MCF 10A (cell line): ENCODE measurements around the gene SLC7A7. TPM values are rescaled to one million over a fixed set of nuclear protein-coding genes. Genes with fewer than 3 reads are reported as not detected.

ENCODE experiments used
- BruUV-seq: library from RNA; stranded (reverse); fragments of 400-500 nt; replicated peaks from 2 replicates; lab custom pipeline; 2021; lab: Mats Ljungman, UMichigan
- CTCF ChIA-PET: fragments of 300-600 bp; sonication (Branson Sonifier 250); formaldehyde crosslinking; extraction: SDS; loops from one replicate; lab custom pipeline; 2021; ENCODE audit warnings: antibody characterized with exemption, inconsistent platforms; lab: Yijun Ruan, JAX
- POLR2A ChIA-PET: fragments of 300-600, 350-650 bp; sonication (Branson Sonifier 250); formaldehyde crosslinking; extraction: SDS; loops from one replicate; lab custom pipeline; 2020; ENCODE audit warnings: antibody characterized with exemption, inconsistent platforms; lab: Yijun Ruan, JAX
- DNase-seq: peaks from one replicate; pipeline ENCODE4 v3.0.0-alpha.2; 2018; ENCODE audit not compliant: unreplicated experiment
- H3K27ac Mint-ChIP-seq: one replicate; pipeline ENCODE4 v1.8.0; 2022; ENCODE audit warnings: mild to moderate bottlenecking, low read depth, mixed read lengths; ENCODE audit not compliant: unreplicated experiment
- H3K27me3 Mint-ChIP-seq: one replicate; pipeline ENCODE4 v1.8.0; 2022; ENCODE audit warnings: mixed read lengths; ENCODE audit not compliant: insufficient read depth, unreplicated experiment
- H3K36me3 Mint-ChIP-seq: one replicate; pipeline ENCODE4 v1.8.0; 2022; ENCODE audit warnings: mild to moderate bottlenecking, moderate library complexity, mixed read lengths; ENCODE audit not compliant: insufficient read depth, unreplicated experiment
- H3K4me1 Mint-ChIP-seq: one replicate; pipeline ENCODE4 v1.8.0; 2022; ENCODE audit warnings: mixed read lengths; ENCODE audit not compliant: insufficient read depth, unreplicated experiment
- H3K4me3 Mint-ChIP-seq: one replicate; pipeline ENCODE4 v1.8.0; 2022; ENCODE audit warnings: mild to moderate bottlenecking, moderate library complexity, mixed read lengths; ENCODE audit not compliant: unreplicated experiment
- H3K9me3 Mint-ChIP-seq: one replicate; pipeline ENCODE4 v1.8.0; 2022; ENCODE audit warnings: mixed read lengths; ENCODE audit not compliant: unreplicated experiment
- intact Hi-C: fragments of 100-400 bp; cut with micrococcal nuclease; formaldehyde crosslinking; loops from 2 replicates; pipeline ENCODE4 v1.14.1; 2022
- total RNA-seq: library from RNA; stranded (reverse); gene quantifications from 2 replicates; pipeline ENCODE4 v1.2.3, GENCODE V29; 2022
- TF ChIP-seq, protein P1 (sequence below): fragments of 200-600 bp; IDR thresholded peaks from one replicate; pipeline ENCODE4 v1.8.0; 2022; ENCODE audit warnings: antibody characterized with exemption, mild to moderate bottlenecking; ENCODE audit not compliant: unreplicated experiment

SLC7A7 gene
- total RNA-seq, 1 experiment from 2014 or later: 0.98 TPM

DNA sequence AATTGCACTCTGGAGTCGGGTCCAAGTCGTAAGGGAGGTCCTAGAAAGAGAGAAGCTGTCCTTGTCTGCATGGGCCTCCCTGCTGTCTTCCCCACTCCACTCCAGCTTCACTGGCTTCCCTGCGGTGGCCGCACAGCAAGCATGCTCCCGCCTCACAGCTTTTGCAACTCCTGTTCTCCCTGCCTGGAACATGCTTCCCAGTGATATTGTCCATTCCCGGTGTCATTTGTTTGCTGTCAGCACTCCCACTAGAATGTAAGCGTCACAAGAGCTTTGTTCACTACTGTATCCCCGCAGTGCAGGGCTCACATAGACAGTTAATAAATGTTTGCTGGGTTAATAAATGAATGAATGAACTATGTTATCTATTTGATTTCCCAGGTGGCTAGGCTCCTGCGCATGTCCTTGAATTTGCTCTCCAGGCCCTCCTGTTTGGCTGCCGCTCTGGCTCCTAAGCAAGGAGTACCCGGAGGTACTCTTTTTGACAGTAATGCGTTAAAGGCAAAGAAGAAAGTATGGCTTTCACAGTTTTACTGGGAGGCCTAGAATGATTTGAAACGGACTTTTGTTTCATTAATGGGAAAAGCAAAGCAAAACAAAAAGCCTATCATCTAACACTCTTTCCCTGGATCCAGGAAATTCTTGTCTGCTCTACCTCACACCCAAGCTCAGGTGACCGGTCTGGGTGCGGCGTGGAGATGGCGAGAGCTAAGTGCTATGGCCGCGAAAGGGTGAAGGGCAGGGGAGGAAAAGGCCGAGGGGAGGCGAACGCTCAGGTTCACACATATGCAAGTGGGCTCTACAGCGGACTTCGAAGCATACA is 6.2 kb upstream of the SLC7A7 start:
- BruUV-seq: no TSS peak
- no peak overlapping the region for H3K4me3 Mint-ChIP-seq
- no peaks in the 10 kb centered on the region for H3K9me3 Mint-ChIP-seq
- intact Hi-C loops: loop anchor here (1.0 to 10.0 kb wide), 6 partner anchors 44 to 236 kb away; partner anchors contain the start of genes AJUBA and CDH24
- ChIA-PET CTCF (interaction anchor here (0.5 to 8.2 kb wide), 13 partner anchors 13 to 1283 kb away, joined by 3 to 186 read pairs (median 4); partner anchors contain the start of genes MMP14 and MRPL52), POLR2A (interaction anchor here (0.6 to 4.9 kb wide), 6 partner anchors 9 to 380 kb away, joined by 3 to 69 read pairs (median 4); partner anchors contain the start of gene OXA1L)
- H3K36me3 Mint-ChIP-seq: no peaks in the 10 kb centered on the region
- no peak overlapping the region for H3K27ac Mint-ChIP-seq
- TF ChIP-seq, protein P1, sequence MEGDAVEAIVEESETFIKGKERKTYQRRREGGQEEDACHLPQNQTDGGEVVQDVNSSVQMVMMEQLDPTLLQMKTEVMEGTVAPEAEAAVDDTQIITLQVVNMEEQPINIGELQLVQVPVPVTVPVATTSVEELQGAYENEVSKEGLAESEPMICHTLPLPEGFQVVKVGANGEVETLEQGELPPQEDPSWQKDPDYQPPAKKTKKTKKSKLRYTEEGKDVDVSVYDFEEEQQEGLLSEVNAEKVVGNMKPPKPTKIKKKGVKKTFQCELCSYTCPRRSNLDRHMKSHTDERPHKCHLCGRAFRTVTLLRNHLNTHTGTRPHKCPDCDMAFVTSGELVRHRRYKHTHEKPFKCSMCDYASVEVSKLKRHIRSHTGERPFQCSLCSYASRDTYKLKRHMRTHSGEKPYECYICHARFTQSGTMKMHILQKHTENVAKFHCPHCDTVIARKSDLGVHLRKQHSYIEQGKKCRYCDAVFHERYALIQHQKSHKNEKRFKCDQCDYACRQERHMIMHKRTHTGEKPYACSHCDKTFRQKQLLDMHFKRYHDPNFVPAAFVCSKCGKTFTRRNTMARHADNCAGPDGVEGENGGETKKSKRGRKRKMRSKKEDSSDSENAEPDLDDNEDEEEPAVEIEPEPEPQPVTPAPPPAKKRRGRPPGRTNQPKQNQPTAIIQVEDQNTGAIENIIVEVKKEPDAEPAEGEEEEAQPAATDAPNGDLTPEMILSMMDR: no peak
- DNase-seq: no peak
- no peaks in the 10 kb centered on the region for H3K27me3 Mint-ChIP-seq
- H3K4me1 Mint-ChIP-seq: peaks cover 19% of the 10 kb centered on the region

DNA sequence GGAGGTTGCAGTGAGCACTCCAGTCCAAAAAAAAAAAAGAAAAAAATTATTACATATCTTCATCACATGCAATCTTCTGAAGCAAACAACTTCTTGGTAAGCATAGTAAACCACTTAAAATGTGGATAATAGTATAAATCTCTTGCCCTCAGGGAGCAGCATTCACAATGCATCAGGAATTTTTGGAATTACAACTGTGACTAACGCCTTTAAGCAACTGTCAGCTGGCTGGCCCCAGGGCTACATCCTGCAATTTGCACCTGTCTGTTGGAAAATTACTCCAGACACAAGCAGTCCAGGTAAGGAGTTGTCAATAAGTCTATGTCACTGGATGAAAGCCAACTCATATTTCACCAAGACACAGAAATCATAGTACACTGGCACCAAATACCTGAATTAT is 5.5 kb upstream of the SLC7A7 start:
- CTCF ChIA-PET: interaction anchor here (1.0 to 8.2 kb wide), 4 partner anchors 14 to 81 kb away, joined by 3 to 186 read pairs (median 53); partner anchors contain the start of genes MMP14 and MRPL52
- POLR2A ChIA-PET: interaction anchor here (0.7 to 4.9 kb wide), 6 partner anchors 10 to 222 kb away, joined by 3 to 69 read pairs (median 4); partner anchors contain the start of gene OXA1L
- H3K9me3 Mint-ChIP-seq: no peaks in the 10 kb centered on the region
- peak; percentile 49 for DNase-seq
- TF ChIP-seq, protein P1: no peak
- no peak overlapping the region for H3K27ac Mint-ChIP-seq
- no peak overlapping the region for H3K4me3 Mint-ChIP-seq
- H3K36me3 Mint-ChIP-seq: no peaks in the 10 kb centered on the region
- intact Hi-C loops: loop anchor here (5.0 to 10.0 kb wide), 3 partner anchors 47 to 237 kb away; partner anchors contain the start of gene CDH24
- no TSS peak for BruUV-seq
- no peaks in the 10 kb centered on the region for H3K27me3 Mint-ChIP-seq
- peaks cover 19% of the 10 kb centered on the region for H3K4me1 Mint-ChIP-seq

DNA sequence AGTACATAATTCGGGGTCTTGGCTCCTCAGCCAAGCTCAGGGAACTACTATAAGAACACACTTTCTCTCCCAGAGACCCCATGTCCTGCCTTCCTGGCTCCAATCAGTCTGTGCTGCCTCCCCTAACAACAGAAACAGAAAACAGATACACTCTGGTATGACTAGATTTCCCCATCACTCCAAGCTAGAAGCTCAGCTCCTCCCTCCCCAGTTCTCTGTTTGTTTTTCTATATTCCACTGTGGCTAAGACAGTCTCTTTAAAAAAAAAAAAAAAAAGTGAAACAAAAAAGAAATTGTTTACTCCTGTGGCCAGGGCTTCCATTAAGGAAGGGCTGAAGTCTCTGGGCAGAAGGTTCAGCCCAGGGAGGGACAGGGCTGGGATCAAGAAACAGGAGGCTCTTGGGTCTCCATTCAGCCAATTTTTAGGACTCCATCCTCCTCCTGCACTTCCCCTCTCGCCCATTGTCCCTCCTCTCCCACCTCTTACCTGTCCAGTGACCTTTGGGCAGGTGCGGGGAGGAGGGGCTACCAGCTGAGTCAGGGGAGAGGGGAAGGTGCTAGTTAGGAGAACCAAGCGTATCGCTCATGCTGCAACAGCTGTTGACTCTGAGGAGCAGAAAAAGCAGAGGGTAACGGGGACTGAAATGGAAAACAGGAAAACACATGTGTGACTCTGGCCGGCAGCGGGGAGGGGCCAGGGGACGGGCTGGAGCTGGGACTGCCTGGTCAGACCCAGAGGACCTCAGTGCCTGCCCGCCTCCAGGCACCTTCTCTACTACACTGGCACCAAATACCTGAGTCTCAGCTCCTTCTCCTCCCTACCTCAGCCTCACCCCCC is 4.1 kb upstream of the SLC7A7 start:
- Mint-ChIP-seq H3K27me3 (no peaks in the 10 kb centered on the region), H3K9me3 (no peaks in the 10 kb centered on the region), H3K27ac (peak overlapping the region; percentile 64), H3K4me3 (no peak overlapping the region), H3K4me1 (peaks cover 19% of the 10 kb centered on the region), H3K36me3 (no peaks in the 10 kb centered on the region)
- BruUV-seq: no TSS peak
- no peak for DNase-seq
- intact Hi-C loops: loop anchor here (2.0 kb wide), 1 partner anchor 263 kb away; no protein-coding TSS in a partner anchor
- POLR2A ChIA-PET: interaction anchor here (0.6 to 2.7 kb wide), 3 partner anchors 11 to 53 kb away, joined by 3 to 12 read pairs (median 3); partner anchors contain the start of gene OXA1L
- CTCF ChIA-PET: interaction anchor here (0.7 to 8.2 kb wide), 18 partner anchors 12 to 262 kb away, joined by 3 to 103 read pairs (median 4); partner anchors contain the start of genes MMP14 and MRPL52
- TF ChIP-seq, protein P1: no peak
